Hippocampal formation (tissue), 2 donors: ENCODE data around the gene WDR33.

Source experiments
- DNase-seq, 2 donors: peaks; one replicate each; lab custom pipeline; 2025; lab: John Stamatoyannopoulos, UW

WDR33 gene

DNA sequence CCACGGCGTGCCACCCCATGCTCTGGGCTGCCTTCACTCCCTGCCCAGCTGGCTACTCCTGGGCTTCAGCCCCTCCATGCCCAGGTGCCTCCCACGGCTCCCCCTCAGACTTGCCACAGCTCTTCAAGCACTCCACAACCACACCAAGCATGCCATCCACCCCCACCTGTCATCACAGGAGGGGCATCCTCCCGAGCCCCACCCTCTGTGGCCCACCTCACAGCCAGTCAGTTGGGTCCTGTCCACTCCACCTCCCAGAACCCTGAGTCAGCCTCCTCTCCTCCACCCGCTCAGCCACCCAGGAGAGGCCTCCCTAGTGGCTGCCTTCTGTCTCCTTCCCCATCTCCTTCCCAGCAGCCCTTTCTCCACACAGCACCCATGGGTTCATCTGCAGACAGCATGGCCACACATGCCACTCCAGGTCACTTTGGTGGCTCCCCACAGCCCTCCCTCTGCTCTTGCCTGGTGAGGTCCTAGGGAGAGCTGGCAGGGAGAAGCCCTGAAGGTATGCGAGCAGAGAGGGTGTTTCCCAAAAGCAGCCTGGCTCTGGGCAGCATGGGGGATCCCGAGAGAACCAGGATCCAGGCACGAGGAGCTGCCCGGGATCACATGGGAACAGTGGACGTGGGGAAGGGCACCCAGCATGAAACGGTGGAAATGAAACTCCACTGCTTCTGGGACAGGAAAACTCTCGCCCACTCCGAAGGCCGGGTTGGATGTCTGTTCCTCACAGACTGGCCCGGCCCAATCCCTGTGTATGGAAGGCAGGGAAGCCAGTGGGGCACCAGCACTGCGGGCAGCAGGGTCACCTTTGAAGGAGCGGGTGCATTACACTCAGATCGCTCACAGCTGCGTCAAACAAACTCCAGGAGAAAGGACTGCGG is 138.4 kb downstream of the WDR33 start:
- DNase-seq, result no peak

DNA sequence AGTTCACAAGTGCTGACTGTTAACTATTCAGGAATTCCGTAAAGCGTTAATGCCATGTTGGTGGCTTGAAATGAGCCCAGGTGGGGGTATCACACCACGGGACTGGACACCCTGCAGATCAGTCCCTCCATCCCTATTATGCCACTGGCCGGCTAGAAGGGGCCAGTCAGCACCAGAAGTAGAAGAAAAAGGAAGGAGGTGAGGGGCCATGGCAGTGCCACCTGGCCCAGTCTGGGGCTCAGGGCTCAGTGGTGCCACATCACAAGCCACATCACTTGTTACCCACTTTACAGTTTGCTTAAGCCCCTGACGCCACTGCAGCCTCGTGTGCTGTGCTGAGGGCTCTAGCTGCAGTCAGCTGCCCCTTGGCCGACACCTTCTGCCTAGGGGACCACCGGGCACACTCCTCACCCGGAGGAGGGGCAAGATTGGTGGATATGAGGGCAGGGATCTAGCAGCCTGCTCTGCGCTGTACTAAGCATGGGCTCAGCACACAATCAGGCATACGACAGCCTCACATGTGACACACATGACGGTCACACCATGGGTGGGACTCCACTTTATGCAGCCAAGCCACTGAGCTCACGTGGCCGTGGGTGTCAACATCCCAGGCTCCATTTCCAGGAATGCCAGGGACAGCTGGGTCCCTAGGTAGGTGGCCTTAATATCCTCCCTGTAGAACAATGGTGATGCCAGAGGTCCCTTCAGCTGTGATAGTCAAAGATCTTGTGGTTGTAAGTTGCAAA is 139.2 kb downstream of the WDR33 start:
- DNase-seq, result no peak

DNA sequence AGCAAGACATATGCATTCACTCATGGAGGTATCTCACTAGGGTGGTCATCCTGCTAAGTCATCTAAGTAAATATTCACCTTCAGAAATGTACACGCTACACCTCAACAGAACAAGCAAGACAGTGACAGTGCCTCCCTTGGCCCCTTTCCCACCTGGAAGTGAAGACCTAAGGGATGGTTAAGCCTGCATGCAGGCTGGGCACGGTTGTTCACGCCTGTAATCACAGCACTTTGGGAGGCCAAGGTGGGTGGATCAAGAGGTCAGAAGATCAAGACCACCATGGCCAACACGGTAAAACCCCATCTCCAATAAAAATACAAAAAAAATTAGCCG is 140.0 kb downstream of the WDR33 start:
- DNase-seq, result no peak

DNA sequence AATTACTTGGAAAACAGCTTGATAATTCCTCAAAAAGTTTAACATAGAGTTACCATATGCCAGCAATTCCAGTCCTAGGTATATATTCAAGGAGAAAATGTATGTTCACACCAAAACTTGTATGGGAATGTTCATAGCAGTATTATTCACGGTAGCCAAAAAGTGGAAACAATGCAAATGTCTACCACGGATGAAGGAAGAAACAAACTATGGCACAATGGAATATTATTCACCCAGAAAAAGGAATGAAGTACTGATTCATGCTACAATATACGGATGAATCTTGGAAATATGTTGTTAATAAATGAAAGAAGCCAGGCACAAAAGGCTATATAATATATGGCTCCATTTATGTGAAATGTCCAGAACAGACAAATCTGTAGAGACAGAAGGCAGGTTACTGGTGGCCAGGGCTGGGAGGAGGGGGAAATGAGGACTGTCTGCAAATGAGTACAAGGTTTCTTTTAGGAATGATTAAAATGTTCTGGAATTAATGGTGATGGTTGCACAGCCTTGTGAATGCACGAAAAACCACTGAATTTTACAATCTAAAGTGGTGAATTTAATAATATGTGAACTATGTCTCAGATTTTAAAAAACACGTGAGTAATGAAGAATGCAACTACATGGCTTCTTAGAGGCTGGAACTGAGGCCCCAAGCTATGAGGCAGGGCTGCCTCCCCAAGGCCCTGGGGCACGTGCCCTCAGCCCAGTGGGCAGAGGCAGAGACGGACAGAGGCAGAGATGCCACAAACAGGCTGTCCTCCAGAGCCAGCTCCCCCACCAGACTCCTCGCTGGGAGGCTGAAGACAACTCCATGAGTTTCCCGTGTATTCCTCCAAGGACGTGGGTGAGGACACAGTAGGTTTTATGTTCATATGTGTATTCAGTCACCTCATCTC is 140.7 kb downstream of the WDR33 start:
- DNase-seq, result no peak

DNA sequence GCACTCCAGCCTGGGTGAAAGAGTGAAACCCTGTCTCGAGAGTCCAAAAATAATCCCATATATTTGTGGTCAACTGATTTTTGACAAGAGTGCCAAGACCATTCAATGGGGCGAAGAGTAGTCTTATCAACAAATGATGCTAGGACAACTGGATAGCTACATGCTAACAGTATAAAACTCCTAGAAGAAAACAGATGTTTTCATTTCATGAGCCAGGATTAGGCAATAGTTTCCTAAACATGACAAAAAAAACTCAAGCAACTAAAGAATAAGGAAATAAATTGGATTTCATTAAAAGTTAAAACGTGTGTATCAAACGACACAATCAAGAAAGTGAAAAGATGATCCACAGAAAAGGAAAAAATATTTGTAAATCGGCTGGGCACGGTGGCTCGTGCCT is 141.9 kb downstream of the WDR33 start:
- DNase-seq, result no peak

DNA sequence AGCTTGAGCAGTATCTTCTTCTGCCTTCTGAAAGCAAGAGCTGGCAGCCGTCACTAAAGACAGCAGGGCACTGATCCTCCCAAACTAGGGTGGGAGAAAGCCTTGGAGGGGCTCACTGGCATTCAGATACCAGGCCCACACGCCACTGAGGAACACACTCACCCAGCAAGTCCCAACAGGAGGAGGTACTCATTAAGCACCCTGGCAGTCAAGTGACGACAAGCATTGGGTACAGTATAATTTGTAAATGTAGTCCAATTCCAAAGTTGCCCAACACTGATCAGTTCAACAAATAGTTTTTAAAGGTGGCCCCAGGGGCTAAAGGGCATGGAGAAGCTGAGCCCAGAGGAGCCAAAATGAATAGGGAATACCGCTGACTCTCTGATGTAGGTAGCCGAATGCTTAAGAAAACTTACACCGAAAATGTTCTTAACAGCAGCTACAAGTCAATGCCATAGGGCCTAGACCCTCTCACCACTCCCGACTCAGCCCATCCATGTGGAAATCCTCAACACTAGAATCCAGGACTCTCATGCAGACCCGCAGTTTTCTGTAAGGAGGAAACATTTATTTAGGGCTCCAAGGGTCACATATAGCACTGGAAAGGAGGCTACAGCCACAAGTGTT is 145.6 kb downstream of the WDR33 start:
- no peak for DNase-seq

DNA sequence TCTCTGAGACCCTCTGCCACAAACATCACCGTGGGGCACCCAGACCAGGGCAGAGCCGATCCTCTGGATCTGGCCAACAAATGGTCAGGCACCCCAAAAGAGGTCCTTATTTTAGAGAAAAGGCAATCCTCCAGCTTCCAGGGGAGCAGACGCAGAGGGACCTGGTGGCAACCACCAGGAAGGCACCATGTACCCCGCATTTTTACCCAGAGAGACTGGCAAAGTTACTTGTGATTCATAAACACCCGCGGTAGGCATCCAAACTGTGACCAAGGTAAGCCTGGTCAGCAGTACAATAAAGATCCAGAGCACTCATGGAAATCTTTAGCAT is 146.1 kb downstream of the WDR33 start:
- no peak for DNase-seq

DNA sequence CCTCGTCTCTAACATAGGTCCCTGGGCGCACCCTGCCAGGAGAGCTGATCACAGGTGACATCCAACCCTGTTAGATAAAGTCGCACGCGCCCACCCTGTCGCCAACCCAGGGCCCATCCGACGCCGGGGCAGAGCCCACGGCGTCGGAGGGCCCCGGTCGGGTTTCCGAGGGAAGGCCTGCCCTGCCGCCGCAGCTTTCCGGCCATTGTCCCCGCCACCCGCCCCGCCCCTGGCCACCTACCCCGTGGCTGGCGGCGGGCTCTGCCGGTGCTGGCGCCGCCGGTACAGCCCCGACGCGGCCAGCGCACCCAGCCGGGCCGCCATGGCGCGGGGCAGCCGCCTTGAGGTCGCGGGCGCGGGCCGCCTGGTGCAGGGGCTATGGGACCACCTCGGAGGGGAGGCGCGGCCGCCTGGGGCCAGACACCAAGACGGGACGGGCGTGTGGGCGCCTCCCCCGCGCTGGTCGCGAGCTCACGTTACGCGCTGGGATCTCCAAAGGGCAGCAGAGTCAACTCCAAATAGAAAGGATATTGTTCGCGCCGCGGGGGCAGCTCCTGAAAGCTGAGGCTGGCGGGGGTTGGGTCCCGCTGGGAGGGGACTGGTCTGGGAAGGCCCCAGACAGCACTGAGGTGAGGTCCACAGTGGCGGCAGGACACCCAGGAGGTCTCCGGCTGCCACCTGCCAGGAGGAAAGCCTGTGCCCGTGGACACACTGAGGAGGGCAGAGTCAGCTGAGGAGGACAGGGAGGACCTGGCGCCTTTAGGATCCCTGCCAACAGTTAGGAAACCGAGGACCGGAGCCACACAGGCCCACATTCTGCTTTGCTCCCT is 146.7 kb downstream of the WDR33 start:
- DNase-seq, result no peak

DNA sequence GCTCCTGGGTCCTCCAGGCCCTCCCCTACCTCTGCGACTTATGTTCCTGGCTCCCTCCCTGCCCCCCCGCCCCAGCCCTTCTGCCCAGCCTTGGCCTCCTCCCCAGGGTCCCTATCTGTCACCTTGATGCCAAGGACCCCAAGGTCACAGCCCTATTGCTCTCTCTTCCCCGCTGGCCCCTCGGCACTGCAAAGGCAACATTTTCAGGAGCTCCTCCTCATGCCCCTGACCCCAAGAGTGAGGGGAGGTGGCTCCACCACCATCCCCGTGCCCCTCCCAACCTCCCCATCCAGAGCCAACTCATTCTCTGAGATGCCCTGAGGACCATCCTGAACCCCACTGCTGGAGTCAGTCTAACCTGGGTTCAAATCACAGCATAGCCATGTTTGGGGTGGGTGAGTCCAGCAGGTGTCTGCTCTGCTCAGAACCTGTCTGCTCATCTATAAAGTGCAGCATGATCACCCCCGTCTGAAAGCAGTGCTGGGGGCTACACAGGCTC is 147.4 kb downstream of the WDR33 start:
- DNase-seq, result no peak

DNA sequence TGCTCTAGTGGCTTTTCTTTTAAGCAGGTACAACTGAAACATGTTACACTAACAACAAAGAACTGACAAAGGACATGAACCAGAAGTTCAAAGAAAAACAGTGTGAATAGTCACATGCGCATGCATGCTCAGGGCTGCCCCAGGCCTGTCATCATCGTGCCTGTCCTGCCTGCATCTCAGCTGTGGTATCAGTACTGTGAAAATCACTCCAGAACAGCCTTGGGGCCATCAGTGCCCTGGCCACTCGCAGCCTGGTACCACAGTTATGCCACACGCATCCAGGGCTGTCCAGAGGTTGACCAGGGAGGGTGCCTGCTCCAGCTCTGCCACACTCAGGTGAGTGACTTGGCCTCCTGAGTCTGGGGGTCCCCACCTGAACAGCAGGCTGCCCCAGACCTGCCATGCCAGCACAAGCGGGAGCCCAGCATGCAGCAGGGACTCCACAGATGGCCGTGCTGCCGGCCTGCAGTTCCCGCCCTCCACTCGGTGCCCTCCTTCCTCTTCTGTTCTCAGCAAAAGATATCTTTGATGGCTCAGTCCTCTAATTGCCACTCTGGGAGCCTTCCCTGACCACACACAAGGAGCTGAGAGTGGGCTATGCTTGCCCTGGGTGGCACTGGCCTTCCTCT is 147.9 kb downstream of the WDR33 start:
- no peak for DNase-seq

DNA sequence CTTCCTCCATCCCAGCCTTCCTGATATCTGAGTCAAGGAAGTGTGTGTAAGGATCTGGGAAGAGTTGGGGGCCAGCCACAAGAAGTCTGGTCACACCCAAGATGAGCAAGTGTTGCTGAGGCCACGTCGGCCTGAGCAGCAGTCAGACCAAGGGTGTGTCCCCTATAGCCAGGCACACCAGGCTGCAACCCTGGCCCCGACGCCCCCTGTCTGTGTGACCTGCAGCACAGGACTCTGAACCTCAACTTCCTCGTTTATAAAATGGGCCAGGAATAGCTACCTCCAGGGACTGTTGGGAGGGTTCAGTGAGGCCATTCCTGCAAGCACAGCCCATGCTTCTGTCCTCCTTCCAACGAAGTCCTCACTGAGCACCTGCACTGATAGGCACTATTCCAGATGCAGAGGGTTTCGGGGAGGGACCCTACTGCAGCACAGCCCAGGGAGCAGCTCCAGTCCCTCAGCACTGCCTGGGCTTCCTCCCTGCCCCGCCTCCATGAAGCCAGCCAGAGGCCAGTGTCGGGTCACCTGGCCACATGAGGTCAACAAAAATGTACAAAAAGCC is 148.9 kb downstream of the WDR33 start:
- no peak for DNase-seq

DNA sequence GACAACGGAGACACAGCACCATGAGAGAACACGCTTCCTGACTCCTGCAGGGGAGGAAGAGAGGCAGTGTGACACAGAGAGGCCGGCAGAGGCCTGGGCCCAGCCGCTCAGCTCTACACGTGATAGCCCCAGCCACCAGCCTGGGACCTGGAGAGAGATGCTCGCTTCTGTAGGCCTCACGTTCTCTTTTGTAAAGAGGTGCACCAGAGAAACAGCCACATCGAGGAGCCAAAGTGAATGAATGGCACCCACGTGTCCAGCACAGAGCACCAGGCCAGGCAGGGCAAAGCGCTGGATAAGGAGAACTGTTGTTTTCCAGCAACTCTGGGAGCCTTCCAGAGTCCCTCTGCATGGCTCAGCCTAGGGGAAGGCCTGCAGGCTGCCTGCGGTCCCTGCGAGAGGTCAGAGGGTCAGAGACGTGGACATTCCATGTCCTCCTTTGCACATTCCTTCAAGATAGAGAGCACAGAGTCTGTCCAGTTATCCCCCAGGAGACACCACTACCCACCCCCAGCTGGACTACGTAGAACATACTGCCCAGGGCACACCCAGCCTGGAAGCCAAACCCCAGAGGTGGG is 149.8 kb downstream of the WDR33 start:
- DNase-seq, result peak; percentile 19 to 54

DNA sequence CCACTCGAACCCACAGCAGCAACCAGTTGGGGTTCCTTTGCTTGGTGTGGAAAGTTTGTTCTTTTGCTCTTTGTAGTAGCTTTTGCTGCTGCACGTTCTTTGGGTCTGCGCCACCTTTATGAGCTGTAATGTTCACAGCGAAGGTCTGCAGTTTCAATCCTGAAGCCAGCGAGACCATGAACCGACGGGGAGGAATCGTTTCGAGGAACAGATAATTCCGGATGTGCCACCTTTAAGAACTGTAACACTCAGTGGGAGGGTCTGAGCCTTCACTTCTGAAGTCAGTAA is 150.7 kb downstream of the WDR33 start:
- no peak for DNase-seq

DNA sequence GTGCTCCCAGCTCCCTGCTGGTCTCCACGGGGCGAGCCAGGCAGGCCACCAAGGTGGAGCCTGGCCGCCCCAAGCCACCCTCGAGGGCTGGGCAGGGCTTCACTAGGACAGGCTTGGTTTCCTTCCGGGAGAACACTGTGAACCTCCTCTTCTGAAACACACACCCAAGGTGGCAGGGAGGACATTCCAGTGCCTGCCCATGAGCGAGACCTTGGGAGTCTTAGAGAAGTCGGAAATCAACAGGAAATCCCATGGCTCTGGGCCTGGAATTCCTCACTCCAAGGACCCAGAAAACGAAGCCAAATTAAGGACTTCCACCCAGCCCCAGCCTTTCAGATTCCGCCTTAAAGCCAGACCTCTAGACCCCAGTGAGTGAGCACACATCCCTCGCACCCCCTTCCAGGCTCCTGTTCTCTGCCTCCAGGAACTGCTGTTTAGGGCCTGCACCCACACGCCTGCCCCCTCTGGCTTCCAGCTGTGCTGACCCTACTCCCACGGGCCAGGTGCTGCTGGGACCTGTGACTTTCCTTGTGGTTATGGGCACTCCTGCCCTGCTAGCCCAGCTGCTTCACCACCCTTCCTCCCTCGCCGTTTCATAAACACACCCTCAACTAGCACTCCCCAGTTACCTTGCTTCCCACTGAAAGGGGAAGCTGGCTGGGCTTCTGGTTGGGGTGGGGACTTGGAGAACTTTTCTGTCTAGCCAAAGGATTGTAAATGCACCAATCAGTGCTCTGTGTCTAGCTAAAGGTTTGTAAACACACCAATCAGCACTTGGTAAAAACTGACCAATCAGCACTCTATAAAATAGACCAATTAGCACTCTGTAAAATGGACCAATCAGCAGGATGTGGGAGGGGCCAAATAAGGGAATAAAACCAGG is 151.3 kb downstream of the WDR33 start:
- no peak for DNase-seq

DNA sequence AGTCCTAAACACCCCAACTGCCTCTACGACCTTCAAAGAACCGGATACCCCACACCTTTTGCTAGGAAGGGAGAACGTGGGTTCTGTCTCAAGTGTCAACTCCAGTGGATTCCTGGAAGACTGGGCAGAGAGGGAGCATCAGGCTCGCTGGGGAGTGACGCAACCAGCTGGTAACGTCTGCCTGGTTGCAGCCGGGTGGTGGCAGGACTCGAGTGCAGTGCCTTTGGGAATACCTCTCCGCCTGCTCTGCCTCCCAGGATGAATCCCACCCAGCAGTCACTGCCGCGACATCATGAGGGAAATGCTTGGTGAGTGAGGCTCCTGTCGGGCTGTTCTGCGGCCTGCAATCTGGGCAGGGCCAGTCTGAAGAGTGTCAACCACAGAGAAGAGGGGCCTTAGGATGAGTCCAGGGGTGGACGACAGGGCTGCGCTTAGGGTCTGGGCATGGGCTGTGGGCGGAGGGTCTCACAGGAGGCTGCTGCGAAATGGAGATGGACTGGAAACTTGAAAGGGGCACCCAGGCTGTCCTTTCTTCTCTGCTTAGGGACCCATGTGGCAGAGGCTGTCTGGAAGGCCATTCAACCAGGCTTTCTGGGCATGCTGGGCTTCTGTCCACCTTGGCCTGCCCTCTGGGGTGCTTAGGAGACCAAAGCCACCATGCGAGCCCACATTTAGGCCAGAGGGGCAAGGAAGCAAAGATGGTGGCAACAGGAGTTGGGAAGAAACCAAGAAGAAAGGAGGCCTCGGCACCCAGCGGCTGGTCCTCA is 152.1 kb downstream of the WDR33 start:
- DNase-seq, result no peak

DNA sequence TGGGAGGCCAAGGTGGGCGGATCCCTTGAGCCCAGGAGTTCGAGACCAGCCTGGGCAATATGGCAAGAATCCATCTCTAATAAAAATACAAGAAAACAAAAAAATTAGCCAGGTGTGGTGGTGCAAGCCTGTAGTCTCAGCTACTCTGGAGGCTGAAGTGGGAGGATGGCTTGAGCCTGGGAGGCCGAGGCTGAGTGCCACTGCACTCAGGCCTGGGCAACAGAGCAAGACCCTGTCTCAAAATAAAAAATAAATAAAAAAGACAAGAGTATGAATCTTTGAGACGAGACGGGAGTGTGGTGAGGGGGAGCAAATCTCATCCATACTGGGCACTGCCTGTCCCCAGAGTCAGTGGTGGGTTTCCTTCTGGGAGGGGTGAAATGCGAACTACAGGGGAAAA is 152.8 kb downstream of the WDR33 start:
- no peak for DNase-seq

DNA sequence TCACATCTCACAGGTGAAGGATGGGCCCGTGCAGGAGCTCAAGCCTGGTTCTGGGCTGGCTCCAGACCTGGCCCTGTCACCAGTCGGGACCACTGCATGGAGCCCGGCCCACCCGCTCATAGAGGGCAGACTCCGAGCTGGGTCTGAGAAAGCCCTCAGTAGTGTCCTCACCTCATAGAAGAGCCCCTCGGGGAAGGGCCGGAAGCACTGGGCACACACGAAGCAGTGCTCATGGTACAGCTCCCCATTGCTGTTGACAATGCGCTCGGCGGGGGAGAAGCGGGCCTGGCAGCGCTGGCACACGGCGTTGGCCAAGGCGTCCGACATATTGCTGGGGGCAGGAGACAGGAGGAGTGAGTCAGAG is 153.8 kb downstream of the WDR33 start:
- no peak for DNase-seq

DNA sequence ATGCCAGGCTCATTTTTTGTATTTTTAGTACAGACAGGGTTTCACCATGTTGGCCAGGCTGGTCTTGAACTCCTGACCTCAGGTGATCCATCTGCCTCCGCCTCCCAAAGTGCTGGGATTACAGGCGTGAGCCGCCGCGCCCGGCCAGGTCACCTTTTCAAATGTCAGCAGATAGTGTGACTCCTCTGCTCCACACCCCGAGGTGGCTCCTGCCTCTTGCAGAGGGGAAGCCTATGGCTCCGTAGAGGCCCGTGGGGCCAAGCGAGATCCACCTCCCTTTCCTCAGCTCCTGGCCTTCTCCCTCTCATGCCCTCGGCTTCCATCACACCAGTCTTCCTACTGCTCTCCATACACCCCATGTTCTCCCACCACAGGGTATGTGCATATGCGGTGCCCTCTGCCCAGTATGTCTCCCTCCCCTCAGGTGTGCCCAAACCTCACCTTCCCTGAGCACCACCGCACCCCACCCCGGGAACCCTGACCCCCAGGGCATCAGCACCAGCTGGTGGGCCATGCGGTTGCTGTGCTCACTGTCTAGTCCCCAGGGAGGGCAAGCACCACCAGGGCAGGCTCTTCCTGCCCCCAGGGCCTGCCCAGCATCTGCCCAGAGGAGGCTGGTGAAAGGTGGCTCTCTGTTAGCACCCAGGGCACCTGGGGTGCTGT is 154.3 kb downstream of the WDR33 start:
- DNase-seq, result no peak
